Stomach smooth muscle (tissue), 2 donors: ENCODE data around the gene PPP1R10.
"Not testable (repeated sequence)": the region's sequence is repeated elsewhere in the genome, so short reads cannot be mapped to it uniquely, and the experiment has no call there.

ENCODE experiments used
- H3K27ac ChIP-seq: one replicate; pipeline ENCODE4 v1.7.0; 2013; ENCODE audit warnings: mild to moderate bottlenecking, low read length, inconsistent platforms
- H3K27me3 ChIP-seq, 2 donors: one replicate each; pipeline ENCODE4 v1.7.0; 2013; ENCODE audit warnings: low read length in 2 of 2; ENCODE audit not compliant: insufficient read depth in 2 of 2, control insufficient read depth in 1 of 2
- H3K36me3 ChIP-seq, 2 donors: one replicate each; pipeline ENCODE4 v1.7.0; 2013; ENCODE audit warnings: low read length in 2 of 2; ENCODE audit not compliant: control insufficient read depth in 2 of 2, insufficient read depth in 2 of 2
- H3K4me1 ChIP-seq: one replicate; pipeline ENCODE4 v1.7.0; 2013; ENCODE audit warnings: low read length; ENCODE audit not compliant: control insufficient read depth, insufficient read depth
- H3K4me3 ChIP-seq, 2 donors: one replicate each; pipeline ENCODE4 v1.7.0; 2013; ENCODE audit warnings: low read length in 2 of 2
- H3K9ac ChIP-seq, 2 donors: one replicate each; pipeline ENCODE4 v1.7.0; 2013; ENCODE audit warnings: low read length in 2 of 2, mild to moderate bottlenecking in 1 of 2
- H3K9me3 ChIP-seq, 2 donors: one replicate each; pipeline ENCODE4 v1.7.0; 2013; ENCODE audit warnings: low read length in 2 of 2; ENCODE audit not compliant: control insufficient read depth in 2 of 2
- donor health status: healthy.
- donor health status: Pancreatic carcinoma.

PPP1R10 gene

GRCh38 chr6:30616811-30617564 is at the start of gene PPP1R10:
Gene PPP1R10 (minus strand): TSS chr6:30617243. CDS start chr6:30609944, 7,299 bp downstream.
- peak within 1 kb of the TSS; percentile 78 to 94 for H3K4me3 ChIP-seq
- peak within 1 kb of the TSS; percentile 99 for H3K27ac ChIP-seq
- no peaks in the 10 kb centered on the region for H3K9me3 ChIP-seq
- H3K9ac ChIP-seq, result peak within 1 kb of the TSS; percentile 96 to 100
- H3K4me1 ChIP-seq, result peaks cover 26% of the 10 kb centered on the region
- no peaks in the 10 kb centered on the region for H3K27me3 ChIP-seq
- H3K36me3 ChIP-seq, result peaks cover 19 to 23% of the 10 kb centered on the region in 2 donors

GRCh38 chr6:30666300-30666699 is 49.3 kb upstream of the PPP1R10 start:
- not testable (repeated sequence) for H3K4me1 ChIP-seq, H3K27me3 ChIP-seq, H3K4me3 ChIP-seq, H3K27ac ChIP-seq, H3K9me3 ChIP-seq, H3K9ac ChIP-seq
- H3K36me3 ChIP-seq, result peaks cover 54 to 59% of the 10 kb centered on the region in 2 donors

- H3K4me1 ChIP-seq, result no peaks in the 10 kb centered on the region
- no peak overlapping the region for H3K27ac ChIP-seq
- H3K4me3 ChIP-seq, result no peak overlapping the region
- no peaks in the 10 kb centered on the region for H3K27me3 ChIP-seq
- peaks cover 48 to 49% of the 10 kb centered on the region in 2 donors for H3K36me3 ChIP-seq
- H3K9ac ChIP-seq, result no peak overlapping the region
- H3K9me3 ChIP-seq, result no peaks in the 10 kb centered on the region
These were observed 48.1 kb upstream of the PPP1R10 start for GRCh38 chr6:30664994-30665767.

GRCh38 chr6:30657922-30658321 is 40.9 kb upstream of the PPP1R10 start:
- H3K27ac ChIP-seq, H3K27me3 ChIP-seq, H3K4me3 ChIP-seq, H3K4me1 ChIP-seq, H3K9me3 ChIP-seq, H3K9ac ChIP-seq: not testable (repeated sequence)
- H3K36me3 ChIP-seq, result peaks cover 79 to 85% of the 10 kb centered on the region in 2 donors

- Histone ChIP-seq H3K27me3 (no peaks in the 10 kb centered on the region), H3K4me3 (no peak overlapping the region), H3K36me3 (peaks cover 78 to 85% of the 10 kb centered on the region in 2 donors), H3K27ac (no peak overlapping the region), H3K9me3 (no peaks in the 10 kb centered on the region), H3K4me1 (no peaks in the 10 kb centered on the region), H3K9ac (no peak overlapping the region)
These were observed 40.4 kb upstream of the PPP1R10 start for GRCh38 chr6:30657454-30657853.

GRCh38 chr6:30656513-30656912 is 39.5 kb upstream of the PPP1R10 start:
- Histone ChIP-seq H3K9ac (no peak overlapping the region), H3K4me1 (no peaks in the 10 kb centered on the region), H3K4me3 (no peak overlapping the region), H3K27ac (no peak overlapping the region), H3K27me3 (no peaks in the 10 kb centered on the region), H3K36me3 (peaks cover 76 to 84% of the 10 kb centered on the region in 2 donors), H3K9me3 (no peaks in the 10 kb centered on the region)

- no peak overlapping the region for H3K4me3 ChIP-seq
- H3K27me3 ChIP-seq, result no peaks in the 10 kb centered on the region
- no peaks in the 10 kb centered on the region for H3K9me3 ChIP-seq
- H3K9ac ChIP-seq, result no peak overlapping the region
- peaks cover 77 to 88% of the 10 kb centered on the region in 2 donors for H3K36me3 ChIP-seq
- H3K27ac ChIP-seq, result no peak overlapping the region
- no peaks in the 10 kb centered on the region for H3K4me1 ChIP-seq
These were observed 38.7 kb upstream of the PPP1R10 start for GRCh38 chr6:30655743-30656094.

GRCh38 chr6:30654798-30655742 is 38.0 kb upstream of the PPP1R10 start:
- no peak overlapping the region for H3K27ac ChIP-seq
- no peak overlapping the region for H3K9ac ChIP-seq
- no peaks in the 10 kb centered on the region for H3K27me3 ChIP-seq
- H3K9me3 ChIP-seq, result no peaks in the 10 kb centered on the region
- H3K36me3 ChIP-seq, result peaks cover 75 to 85% of the 10 kb centered on the region in 2 donors
- H3K4me1 ChIP-seq, result no peaks in the 10 kb centered on the region
- no peak overlapping the region for H3K4me3 ChIP-seq

- H3K4me3 ChIP-seq, result no peak overlapping the region
- H3K36me3 ChIP-seq, result peaks cover 46 to 56% of the 10 kb centered on the region in 2 donors
- H3K4me1 ChIP-seq, result peaks cover 12% of the 10 kb centered on the region
- no peaks in the 10 kb centered on the region for H3K9me3 ChIP-seq
- no peak overlapping the region for H3K9ac ChIP-seq
- H3K27ac ChIP-seq, result no peak overlapping the region
- H3K27me3 ChIP-seq, result no peaks in the 10 kb centered on the region
These were observed 34.1 kb upstream of the PPP1R10 start for GRCh38 chr6:30651143-30651542.
